CD4-positive, alpha-beta memory T cell (primary cell): ENCODE results near the gene VWA1. TPM values are rescaled to one million over a fixed set of nuclear protein-coding genes. Genes with fewer than 3 reads are reported as not detected.
"Not testable (repeated sequence)": the region's sequence is repeated elsewhere in the genome, so short reads cannot be mapped to it uniquely, and the experiment has no call there.

ENCODE experiments used
- CTCF ChIA-PET: fragments of 350-600 bp; sonication (Branson Sonifier 250); formaldehyde crosslinking; loops from one replicate; lab custom pipeline; 2021; ENCODE audit warnings: inconsistent platforms; ENCODE audit not compliant: partially characterized antibody; lab: Charles Lee
- POLR2A ChIA-PET: fragments of 350-600 bp; sonication (Branson Sonifier 250); formaldehyde crosslinking; loops from one replicate; lab custom pipeline; 2021; ENCODE audit not compliant: partially characterized antibody; lab: Charles Lee
- DNase-seq, 5 donors: peaks; one replicate each; pipeline versions ENCODE4 v3.0.0 to v3.0.0-alpha.2; 2020 to 2022; ENCODE audit warnings: mixed read lengths in 1 of 5
- H3K27ac ChIP-seq: one replicate; pipeline ENCODE4 v1.7.0; 2013; ENCODE audit warnings: low read depth, low read length
- H3K27me3 ChIP-seq: 2 replicates; pipeline ENCODE4 v1.7.0; 2013; ENCODE audit warnings: mild to moderate bottlenecking, low read length, moderate library complexity; ENCODE audit not compliant: insufficient read depth
- H3K36me3 ChIP-seq: 2 replicates; pipeline ENCODE4 v1.7.0; 2013; ENCODE audit warnings: mild to moderate bottlenecking, low read length, moderate library complexity; ENCODE audit not compliant: insufficient read depth
- H3K4me1 ChIP-seq: 2 replicates; pipeline ENCODE4 v1.7.0; 2013; ENCODE audit warnings: mild to moderate bottlenecking, low read length, moderate library complexity; ENCODE audit not compliant: insufficient read depth
- H3K4me3 ChIP-seq, 2 donors: one replicate each; pipeline ENCODE4 v1.7.0; 2013; ENCODE audit warnings: low read length in 2 of 2, mild to moderate bottlenecking in 1 of 2
- H3K9me3 ChIP-seq, 2 donors: one replicate each; pipeline ENCODE4 v1.7.0; 2013; ENCODE audit warnings: low read length in 2 of 2, control low read depth in 1 of 2; ENCODE audit not compliant: control insufficient read depth in 1 of 2
- H3K27ac Mint-ChIP-seq, 7 donors: one replicate each; pipeline ENCODE4 v1.8.0; 2020 to 2021; ENCODE audit warnings: mixed read lengths in 7 of 7, mild to moderate bottlenecking in 6 of 7, inconsistent platforms in 3 of 7, moderate library complexity in 3 of 7
- H3K27me3 Mint-ChIP-seq, 2 donors: one replicate each; pipeline ENCODE4 v1.8.0; 2020 to 2021; ENCODE audit warnings: mixed read lengths in 2 of 2
- H3K36me3 Mint-ChIP-seq, 2 donors: one replicate each; pipeline ENCODE4 v1.8.0; 2020 to 2021; ENCODE audit warnings: mixed read lengths in 2 of 2, inconsistent platforms in 1 of 2, mild to moderate bottlenecking in 1 of 2
- H3K4me1 Mint-ChIP-seq, 4 donors: one replicate each; pipeline ENCODE4 v1.8.0; 2020 to 2021; ENCODE audit warnings: mixed read lengths in 4 of 4, mild to moderate bottlenecking in 1 of 4
- H3K4me3 Mint-ChIP-seq, 8 donors: one replicate each; pipeline ENCODE4 v1.8.0; 2020 to 2021; ENCODE audit warnings: mixed read lengths in 8 of 8, mild to moderate bottlenecking in 7 of 8, moderate library complexity in 6 of 8, inconsistent platforms in 3 of 8
- H3K9me3 Mint-ChIP-seq, 8 donors: one replicate each; pipeline ENCODE4 v1.8.0; 2020 to 2021; ENCODE audit warnings: mixed read lengths in 8 of 8, mild to moderate bottlenecking in 5 of 8, inconsistent platforms in 3 of 8, moderate library complexity in 1 of 8
- intact Hi-C: fragments of 100-400 bp; cut with micrococcal nuclease; formaldehyde crosslinking; loops from one replicate; pipeline ENCODE4 v1.15.1; 2023
- polyA plus RNA-seq, 2 donors: library from polyadenylated mRNA; unstranded; fragments of 300-500 nt; fragmentation: Illumina TruSeq; gene quantifications; one replicate each; pipeline ENCODE4 v1.2.3, GENCODE V29; 2021
- total RNA-seq, 2 experiments: library from RNA; stranded (reverse); gene quantifications; one replicate each; pipeline ENCODE4 v1.2.3, GENCODE V29; 2021

Gene VWA1
- total and polyA plus RNA-seq, 4 experiments from 2014 or later: not detected

DNA sequence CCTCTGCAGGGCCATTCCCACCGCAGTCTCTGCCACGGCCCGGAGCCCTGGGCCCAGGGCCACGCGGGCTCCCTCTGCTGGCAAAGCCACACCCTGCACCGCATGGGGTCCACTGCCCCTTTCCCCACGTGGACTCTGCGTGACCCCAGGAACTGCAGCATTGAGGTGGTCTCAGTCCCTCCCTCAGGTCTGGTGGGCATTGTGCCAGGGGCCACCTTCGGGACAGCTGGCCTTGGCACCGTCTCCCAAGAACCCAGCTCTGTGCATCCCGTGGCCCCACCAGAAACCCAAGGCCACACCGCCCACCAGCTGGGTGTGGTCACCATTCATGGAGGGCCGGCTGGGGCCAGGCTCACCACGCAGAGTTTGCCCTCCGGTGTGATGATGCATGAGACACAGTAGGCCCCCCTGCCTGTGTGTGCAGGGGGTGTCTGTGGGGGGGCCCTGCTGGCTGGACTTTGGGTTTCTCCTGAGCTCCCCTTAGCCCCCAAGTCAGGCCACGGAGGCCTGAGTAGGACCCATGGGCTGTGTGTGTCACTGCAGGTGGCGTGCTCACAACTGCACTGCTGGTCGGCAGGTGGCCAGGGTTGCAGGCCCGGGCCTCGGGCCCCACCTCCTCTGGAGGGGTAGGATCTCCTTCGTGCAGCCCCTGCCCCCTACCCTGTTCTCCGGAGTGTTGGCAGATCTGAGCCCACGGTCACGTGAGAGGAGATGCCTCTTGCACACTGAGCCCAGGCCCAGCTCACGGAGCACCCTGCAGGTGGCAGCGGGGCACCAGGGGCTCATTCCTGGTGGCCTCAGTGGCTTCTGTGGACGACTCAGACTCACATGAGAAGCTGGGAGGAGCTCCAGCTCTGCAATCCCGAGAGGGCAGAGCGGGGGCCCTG, 5.8 kb downstream of the VWA1 start:
- no peaks in the 10 kb centered on the region for H3K36me3 ChIP-seq
- peaks cover 3% of the 10 kb centered on the region for H3K4me1 ChIP-seq
- peaks cover 8% of the 10 kb centered on the region for H3K27me3 ChIP-seq
- no peaks in the 10 kb centered on the region for H3K9me3 ChIP-seq
- intact Hi-C loops: loop anchor here (2.0 kb wide), 1 partner anchor 408 kb away; no protein-coding TSS in a partner anchor
- H3K27me3 Mint-ChIP-seq: peaks cover 0 to 8% of the 10 kb centered on the region in 2 donors
- ChIA-PET CTCF (interaction anchor here (0.6 to 1.6 kb wide), 7 partner anchors 9 to 136 kb away, joined by 3 to 5 read pairs (median 4); no protein-coding TSS in a partner anchor), POLR2A (interaction anchor here (1.1 kb wide), 1 partner anchor 34 kb away, joined by 3 read pairs; the partner anchor contains the start of gene MRPL20)
- peaks cover 0 to 4% (median under 1%) of the 10 kb centered on the region in 4 donors for H3K4me1 Mint-ChIP-seq
- no peaks in the 10 kb centered on the region for H3K9me3 Mint-ChIP-seq
- no peak overlapping the region for H3K4me3 ChIP-seq
- H3K27ac ChIP-seq: no peak overlapping the region
- H3K4me3 Mint-ChIP-seq: no peak overlapping the region
- no peak overlapping the region for H3K27ac Mint-ChIP-seq
- peak; percentile 37 to 48 (median 43) for DNase-seq
- H3K36me3 Mint-ChIP-seq: no peaks in the 10 kb centered on the region

DNA sequence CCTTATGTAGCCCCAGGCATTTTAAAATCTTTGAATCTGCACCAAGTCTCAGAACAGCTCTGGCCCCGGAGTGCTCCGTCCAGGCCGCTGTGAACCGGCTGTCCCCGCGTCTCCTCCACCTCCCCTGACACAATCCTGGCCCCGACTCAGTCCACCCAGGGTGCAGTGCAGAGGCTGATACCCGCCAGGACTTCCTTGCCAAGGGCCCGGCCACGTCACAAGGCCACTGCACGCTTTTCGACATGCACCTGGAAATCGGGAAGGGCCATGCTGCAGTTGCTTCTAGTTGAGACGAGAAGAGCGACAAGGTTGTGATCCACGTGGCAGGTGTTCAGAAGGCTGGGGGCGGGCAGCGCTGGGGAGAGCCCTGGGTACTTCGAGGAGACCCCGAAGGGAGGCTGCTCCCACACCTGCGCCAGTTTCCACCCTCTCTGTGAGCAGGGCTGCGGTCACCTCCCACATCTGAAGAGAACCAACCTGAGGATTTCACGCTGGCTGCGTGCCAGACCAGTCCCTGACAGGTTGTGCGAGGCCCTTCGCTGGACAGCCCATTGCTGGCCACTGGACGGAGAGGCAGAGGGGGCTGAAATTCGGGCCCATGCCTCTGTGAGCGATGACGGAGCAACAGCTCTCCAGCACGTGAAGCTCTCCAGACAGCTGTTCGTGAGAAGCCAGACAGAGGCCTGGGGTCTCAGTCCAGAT, 6.7 kb downstream of the VWA1 start:
- no peak overlapping the region for H3K4me3 ChIP-seq
- ChIA-PET POLR2A (no interaction called here), CTCF (interaction anchor here (1.2 to 1.6 kb wide), 2 partner anchors 13 to 35 kb away, joined by 4 to 5 read pairs; no protein-coding TSS in a partner anchor)
- no peaks in the 10 kb centered on the region for H3K36me3 Mint-ChIP-seq
- peaks cover 0 to 6% of the 10 kb centered on the region in 2 donors for H3K27me3 Mint-ChIP-seq
- H3K27me3 ChIP-seq: no peaks in the 10 kb centered on the region
- DNase-seq: peak in 1 of 5 donors; percentile 3
- no peak overlapping the region for H3K27ac Mint-ChIP-seq
- peaks cover 0 to 4% (median 0%) of the 10 kb centered on the region in 4 donors for H3K4me1 Mint-ChIP-seq
- H3K4me3 Mint-ChIP-seq: no peak overlapping the region
- intact Hi-C loops: no loop called here
- H3K36me3 ChIP-seq: no peaks in the 10 kb centered on the region
- H3K4me1 ChIP-seq: no peaks in the 10 kb centered on the region
- no peak overlapping the region for H3K27ac ChIP-seq
- no peaks in the 10 kb centered on the region for H3K9me3 Mint-ChIP-seq
- no peaks in the 10 kb centered on the region for H3K9me3 ChIP-seq

DNA sequence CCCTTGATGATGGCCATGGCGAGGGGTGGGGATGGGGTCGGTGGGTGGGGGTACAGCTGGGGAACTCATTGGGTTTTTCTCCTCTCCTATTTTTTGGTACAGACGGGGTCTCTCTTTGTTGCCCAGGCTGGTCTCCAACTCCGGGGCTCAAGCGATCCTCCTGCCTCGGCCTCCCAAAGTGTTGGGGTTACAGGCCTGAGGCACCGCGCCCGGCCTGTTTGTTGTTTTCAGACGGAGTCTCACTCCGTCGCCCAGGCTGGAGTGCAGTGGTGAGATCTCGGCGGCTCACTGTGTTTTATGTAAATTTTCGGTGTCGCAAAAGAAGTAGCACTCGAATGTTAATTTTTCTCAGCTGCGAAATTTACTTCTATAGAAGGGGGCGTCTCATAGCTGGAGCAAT, 11.1 kb downstream of the VWA1 start:
- POLR2A ChIA-PET, H3K9me3 Mint-ChIP-seq, H3K36me3 ChIP-seq, H3K27ac ChIP-seq, H3K4me3 ChIP-seq, H3K4me1 Mint-ChIP-seq, H3K4me3 Mint-ChIP-seq, H3K27me3 Mint-ChIP-seq, H3K27ac Mint-ChIP-seq, intact Hi-C loops, CTCF ChIA-PET, H3K36me3 Mint-ChIP-seq, H3K27me3 ChIP-seq, H3K9me3 ChIP-seq, H3K4me1 ChIP-seq: not testable (repeated sequence)
- DNase-seq: peak in 1 of 5 donors; percentile 9

DNA sequence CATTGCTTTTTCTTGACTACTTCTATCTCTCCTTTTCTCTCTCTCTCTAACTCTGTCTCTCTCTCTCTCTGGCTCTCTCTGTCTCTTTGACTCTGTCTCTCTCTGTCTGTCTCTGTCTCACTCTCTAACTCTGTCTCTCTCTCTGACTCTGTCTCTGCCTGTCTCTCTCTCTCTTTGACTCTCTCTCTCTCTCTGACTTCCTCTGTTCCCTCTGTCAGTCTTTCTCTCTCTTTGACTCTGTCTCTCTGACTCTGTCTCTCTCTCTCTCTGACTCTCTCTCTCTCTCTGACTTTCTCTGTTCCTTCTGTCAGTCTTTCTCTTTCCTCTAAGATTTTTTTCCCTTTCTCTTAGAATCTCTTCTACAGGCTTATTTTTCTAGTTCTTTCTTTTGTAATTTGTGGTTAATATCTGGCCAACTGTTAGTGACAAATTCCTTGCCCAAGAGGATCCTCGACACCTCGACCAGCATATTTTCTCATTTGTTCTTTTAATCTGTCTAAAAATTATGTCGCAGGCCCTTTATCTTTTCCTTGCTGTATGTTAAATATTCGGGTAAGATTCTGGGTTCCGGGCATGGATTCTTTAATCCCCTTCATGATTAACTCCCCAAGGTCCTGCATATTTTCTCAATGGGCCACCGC, 13.7 kb downstream of the VWA1 start, which contains the start of gene ATAD3C:
Gene ATAD3C (plus strand): TSS at position 591 of the 641 bp plus-strand sequence. CDS start 995 bp downstream, outside the sequence.
- Mint-ChIP-seq H3K9me3 (no peaks in the 10 kb centered on the region), H3K27me3 (peaks cover 2 to 9% of the 10 kb centered on the region in 2 donors), H3K27ac (peak within 1 kb of the TSS in 1 of 7 donors; percentile 30), H3K4me1 (no peaks in the 10 kb centered on the region), H3K4me3 (no peak within 1 kb of the TSS), H3K36me3 (no peaks in the 10 kb centered on the region)
- ChIA-PET POLR2A (no interaction called here), CTCF (no interaction called here)
- H3K27ac ChIP-seq: no peak within 1 kb of the TSS
- intact Hi-C loops: no loop called here
- no peaks in the 10 kb centered on the region for H3K36me3 ChIP-seq
- no peak for DNase-seq
- H3K9me3 ChIP-seq: no peaks in the 10 kb centered on the region
- no peaks in the 10 kb centered on the region for H3K27me3 ChIP-seq
- H3K4me3 ChIP-seq: no peak within 1 kb of the TSS
- H3K4me1 ChIP-seq: no peaks in the 10 kb centered on the region

DNA sequence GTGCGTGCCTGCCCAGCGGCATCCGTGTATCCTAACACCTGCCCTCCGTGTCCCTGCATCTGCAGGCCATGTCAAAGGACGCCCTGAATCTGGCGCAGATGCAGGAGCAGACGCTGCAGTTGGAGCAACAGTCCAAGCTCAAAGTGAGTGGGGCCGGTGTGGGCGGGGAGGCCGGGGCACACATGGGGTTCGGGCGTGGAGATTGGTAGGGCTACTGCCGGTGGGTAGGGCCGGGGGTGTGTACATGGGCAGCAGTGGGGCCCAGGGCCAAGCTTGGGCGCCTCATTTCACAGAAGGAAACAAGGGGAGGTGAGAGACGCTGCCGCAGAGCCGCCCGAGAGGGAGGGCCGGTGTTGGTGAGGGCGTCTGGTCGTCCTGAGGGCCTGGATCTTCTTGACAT, 15.1 kb downstream of the VWA1 start:
- H3K27ac Mint-ChIP-seq, POLR2A ChIA-PET, H3K4me3 Mint-ChIP-seq, H3K36me3 ChIP-seq, H3K4me3 ChIP-seq, H3K9me3 ChIP-seq, H3K27me3 ChIP-seq, H3K27me3 Mint-ChIP-seq, intact Hi-C loops, H3K4me1 ChIP-seq, H3K4me1 Mint-ChIP-seq, H3K36me3 Mint-ChIP-seq, H3K27ac ChIP-seq, H3K9me3 Mint-ChIP-seq, CTCF ChIA-PET: not testable (repeated sequence)
- peak in 1 of 5 donors; percentile 10 for DNase-seq

DNA sequence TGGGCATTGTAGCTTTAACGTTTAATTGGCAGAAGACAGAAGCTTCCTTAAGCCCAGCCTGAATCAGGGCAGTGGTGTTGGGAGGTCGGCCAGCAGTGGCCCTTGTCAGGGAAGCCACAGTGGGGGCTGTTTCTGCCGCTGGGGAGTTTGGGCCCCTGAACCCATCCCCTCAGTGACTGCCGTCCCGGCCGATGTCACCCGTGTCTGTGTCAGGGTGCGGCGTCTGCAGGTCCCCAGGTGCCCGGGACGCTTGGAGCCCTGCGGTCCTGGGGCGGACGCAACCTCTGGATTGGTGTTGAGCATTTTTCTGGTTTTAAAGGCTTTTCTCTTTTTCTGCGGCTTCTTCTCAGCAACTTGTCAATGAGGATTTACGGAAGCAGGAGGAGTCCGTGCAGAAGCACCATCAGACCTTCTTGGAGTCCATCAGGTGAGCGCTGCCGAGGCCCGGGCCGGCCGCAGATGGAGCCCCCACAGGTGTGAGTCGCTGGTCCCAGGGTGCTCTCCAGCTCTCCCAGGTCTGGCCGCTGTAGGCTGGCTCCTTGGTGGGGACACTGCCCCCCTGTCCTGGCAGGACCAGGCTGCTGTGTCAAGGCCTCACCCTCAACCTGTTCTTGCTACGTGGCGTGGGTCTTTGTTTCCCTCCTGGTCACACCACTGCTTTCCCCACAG, 16.3 kb downstream of the VWA1 start:
- H3K27ac Mint-ChIP-seq: no peak overlapping the region
- H3K27me3 ChIP-seq: no peaks in the 10 kb centered on the region
- POLR2A ChIA-PET: no interaction called here
- H3K36me3 ChIP-seq: no peaks in the 10 kb centered on the region
- CTCF ChIA-PET: no interaction called here
- intact Hi-C loops: no loop called here
- no peak overlapping the region for H3K4me3 ChIP-seq
- peak in 1 of 5 donors; percentile 4 for DNase-seq
- H3K9me3 ChIP-seq: no peaks in the 10 kb centered on the region
- no peaks in the 10 kb centered on the region for H3K4me1 Mint-ChIP-seq
- H3K36me3 Mint-ChIP-seq: no peaks in the 10 kb centered on the region
- no peaks in the 10 kb centered on the region for H3K9me3 Mint-ChIP-seq
- peaks cover 2 to 9% of the 10 kb centered on the region in 2 donors for H3K27me3 Mint-ChIP-seq
- H3K27ac ChIP-seq: no peak overlapping the region
- H3K4me3 Mint-ChIP-seq: no peak overlapping the region
- H3K4me1 ChIP-seq: no peaks in the 10 kb centered on the region
